Stimulated activated CD8-positive, alpha-beta memory T cell treated with anti-CD3 and anti-CD28 coated beads, Interleukin-2, amount 100 ng/mL, for 48 hours (primary cell): ENCODE results near the gene ANKAR.
"Not testable (repeated sequence)": the region's sequence is repeated elsewhere in the genome, so short reads cannot be mapped to it uniquely, and the experiment has no call there.

Experiments
- DNase-seq, 2 donors: peaks; one replicate each; pipeline ENCODE4 v3.0.0-alpha.2; 2020; ENCODE audit warnings: low read depth in 2 of 2

ANKAR gene, protein sequence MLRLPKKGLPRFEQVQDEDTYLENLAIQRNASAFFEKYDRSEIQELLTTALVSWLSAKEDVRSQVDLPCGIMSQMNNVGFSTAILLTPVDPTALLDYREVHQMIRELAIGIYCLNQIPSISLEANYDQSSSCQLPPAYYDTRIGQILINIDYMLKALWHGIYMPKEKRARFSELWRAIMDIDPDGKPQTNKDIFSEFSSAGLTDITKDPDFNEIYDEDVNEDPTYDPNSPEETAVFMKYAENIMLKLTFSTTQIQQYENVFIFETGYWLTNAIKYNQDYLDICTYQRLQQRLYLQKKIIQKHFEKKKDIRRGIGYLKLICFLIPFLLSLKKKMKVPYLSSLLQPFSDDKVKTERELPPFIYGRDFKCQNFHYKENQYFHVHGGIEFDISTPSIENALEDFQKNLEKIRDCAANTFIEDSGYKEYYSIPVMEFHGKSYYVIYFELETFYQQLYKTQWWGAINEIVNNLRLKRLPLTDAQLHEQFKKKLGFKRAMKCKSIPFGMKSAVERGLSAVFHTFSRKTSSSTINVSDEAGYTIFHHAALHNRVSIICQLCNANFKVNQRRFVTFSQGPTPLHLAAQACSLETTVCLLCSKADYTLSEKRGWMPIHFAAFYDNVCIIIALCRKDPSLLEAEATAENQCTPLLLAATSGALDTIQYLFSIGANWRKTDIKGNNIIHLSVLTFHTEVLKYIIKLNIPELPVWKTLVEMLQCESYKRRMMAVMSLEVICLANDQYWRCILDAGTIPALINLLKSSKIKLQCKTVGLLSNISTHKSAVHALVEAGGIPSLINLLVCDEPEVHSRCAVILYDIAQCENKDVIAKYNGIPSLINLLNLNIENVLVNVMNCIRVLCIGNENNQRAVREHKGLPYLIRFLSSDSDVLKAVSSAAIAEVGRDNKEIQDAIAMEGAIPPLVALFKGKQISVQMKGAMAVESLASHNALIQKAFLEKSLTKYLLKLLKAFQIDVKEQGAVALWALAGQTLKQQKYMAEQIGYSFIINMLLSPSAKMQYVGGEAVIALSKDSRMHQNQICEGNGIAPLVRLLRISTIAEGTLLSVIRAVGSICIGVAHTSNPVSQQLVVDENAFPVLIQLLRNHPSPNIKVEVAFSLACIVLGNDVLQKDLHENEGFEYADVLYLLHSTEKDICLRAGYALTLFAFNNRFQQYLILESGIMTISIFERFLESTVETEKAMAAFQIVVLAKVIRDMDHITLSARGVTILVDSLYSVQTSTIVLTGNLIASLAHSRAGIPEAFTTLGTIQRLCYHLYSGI (N-terminal part only)

DNA sequence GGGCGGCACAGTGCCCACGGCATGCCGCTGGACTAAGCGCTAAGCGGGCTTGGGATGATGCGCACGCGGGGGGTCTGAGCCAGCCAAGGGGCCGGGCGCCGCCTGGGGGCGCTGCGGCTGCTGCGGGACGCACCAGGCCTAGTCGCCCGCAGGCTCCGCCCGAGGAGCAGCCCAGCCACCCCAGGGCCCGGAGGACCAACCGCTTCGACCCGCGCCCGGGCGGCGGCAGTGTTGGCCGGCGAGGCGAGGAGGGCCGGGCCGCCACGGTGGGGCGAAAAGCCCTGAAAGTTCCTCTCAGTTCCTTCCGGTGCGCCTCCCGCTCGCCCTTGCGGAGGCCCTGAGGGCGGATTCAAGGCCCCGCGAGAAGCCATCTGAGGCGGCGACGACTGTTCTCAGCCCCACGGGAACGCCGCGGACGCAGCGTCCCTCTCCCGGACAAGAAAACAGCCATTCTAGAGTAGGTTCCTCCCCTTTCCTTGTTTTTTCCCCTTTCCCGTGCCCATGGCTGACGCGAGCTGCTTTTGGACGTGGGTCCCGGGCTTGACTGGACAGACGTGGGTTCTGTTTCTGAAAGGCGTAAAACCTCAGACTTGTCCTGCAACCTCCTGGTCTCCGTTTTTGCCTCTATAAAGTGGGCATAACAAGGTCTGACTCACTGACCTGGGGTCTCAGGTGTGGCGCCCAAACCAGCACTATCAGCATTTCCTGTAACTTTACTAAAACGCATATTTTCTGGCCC is at the start of gene ANKAR:
Gene ANKAR (plus strand): TSS at position 297 of the 739 bp plus-strand sequence. CDS start 1,821 bp downstream, outside the sequence.
- DNase-seq: peak; percentile 73 to 74

DNA sequence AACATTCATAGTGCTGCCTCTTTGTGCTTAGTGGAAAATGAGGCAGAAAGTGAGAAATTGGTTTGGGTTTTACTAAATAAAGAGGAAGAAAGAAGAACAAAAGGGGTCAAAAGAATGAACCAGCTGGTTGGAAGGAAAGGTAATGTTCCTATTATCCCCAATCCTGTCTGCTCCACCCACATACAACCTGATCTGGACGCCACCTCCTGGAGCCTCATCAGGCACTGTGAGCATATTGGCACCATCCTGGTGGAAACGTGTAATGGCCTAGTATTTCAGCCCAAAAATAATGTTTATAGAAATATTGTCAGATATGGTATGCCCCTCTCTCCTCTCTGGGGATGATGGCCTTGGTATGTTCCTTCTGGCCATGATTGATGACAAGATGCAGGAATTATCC is 48.8 kb upstream of the ANKAR start:
- no peak for DNase-seq

DNA sequence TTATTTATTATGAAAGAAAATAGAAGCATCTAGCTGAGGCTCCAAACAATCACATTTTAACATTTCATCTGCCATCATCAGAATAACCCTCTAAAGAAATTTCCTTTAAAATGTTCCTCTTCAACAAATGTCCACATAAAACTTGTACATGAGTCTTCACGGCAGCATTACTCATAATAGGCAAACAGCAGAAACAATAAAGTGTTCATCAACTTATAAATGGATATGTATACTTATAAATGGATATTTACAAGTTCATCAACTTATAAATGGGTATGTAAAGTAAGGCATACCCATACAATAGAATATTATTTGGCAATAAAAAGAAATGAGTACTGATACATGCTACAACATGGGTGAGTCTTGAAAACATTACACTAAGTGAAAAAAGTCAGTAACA is 46.7 kb upstream of the ANKAR start:
- no peak for DNase-seq

- no peak for DNase-seq
These were observed 45.5 kb upstream of the ANKAR start for GRCh38 chr2:189628817-189629530.

DNA sequence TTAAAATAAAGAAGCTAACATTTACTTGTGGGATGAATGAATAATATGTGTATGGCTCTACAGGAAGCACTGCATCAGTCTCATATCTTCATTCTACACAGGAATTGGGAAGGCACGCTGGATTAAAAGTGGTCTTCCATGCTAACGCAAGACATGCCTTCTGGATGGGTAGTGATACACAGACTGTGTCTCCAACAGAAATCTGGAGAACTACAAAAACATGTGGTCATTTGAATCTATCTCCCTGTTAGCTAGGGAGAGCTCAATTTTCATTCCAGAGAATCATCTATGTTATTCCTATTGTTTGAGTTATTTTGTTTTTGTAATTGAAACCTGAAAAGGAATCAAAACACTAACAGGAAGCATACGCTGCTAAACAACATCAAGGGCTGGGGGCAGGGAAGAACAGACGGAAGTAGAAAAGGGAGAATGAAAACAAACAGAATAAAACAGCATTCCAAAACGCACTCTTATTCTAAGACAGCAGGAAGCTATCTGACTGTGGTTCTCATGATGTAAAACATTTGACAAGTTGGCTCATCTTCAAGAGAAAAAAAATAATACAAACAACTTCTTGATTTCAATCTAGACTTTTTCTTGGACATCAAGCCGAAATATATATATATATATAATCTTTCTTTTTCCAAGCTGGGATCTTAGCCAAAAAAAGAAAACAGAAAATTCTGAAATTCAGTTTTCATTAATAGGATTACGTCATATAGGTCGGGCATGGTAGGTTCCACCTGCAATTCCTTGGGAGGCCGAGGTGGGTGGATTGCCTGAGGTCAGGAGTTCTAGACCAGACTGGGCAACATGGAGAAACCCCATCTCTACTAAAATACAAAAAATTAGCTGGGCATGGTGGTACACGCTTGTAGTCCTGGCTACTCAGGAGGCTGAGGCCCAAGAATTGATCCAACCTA is 44.7 kb upstream of the ANKAR start:
- DNase-seq: no peak

- no peak for DNase-seq
These were observed 42.6 kb upstream of the ANKAR start for GRCh38 chr2:189631849-189632248.

GRCh38 chr2:189633392-189633811 is 41.1 kb upstream of the ANKAR start:
- no peak for DNase-seq

DNA sequence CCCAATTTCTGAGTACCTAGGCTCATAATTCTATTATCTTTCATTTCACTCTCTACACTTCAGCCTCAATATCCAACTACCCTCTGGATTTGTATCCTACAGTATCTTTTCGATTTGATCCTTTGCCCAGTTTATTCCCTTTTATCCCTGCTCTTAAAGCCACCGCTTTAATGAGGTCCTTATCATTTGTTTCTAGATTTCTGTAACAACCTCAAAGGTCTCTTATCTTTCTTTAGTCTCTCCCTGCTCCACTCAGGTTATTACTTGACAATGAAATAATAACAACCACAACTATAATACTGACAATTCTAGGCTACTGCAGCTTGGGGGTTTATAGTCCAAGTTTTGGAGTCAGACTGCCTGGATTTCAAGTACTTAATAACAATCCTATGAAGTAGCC is 39.1 kb upstream of the ANKAR start:
- DNase-seq: no peak

GRCh38 chr2:189638301-189639006 is 36.0 kb upstream of the ANKAR start:
- no peak for DNase-seq

DNA sequence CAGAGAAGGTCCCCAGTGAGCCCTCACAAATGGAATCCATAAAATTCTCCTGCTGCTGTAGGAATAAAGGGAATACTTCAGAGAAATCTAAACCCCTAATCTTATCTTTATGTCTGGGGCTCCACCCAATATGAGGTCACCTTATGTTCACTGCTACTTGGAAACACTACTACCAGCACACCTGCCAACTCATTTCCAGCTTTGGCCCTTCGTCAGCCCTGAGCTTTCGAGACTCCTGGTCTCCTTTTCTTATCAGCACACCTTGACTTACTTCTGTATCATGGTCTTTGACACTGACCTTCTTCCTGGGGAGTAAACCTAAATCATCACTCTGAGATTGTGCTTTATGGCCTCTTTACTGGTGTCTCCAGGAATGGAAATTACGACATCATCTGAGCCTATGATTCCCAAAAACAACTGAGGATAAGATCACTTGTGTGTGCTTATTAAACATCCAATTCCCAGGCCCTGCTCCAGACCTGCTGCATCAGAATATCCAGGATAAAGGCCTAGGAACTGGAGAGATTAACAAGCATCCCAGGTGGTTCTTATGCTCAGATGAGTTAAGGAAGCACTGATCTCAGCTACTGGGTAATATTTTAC is 35.4 kb upstream of the ANKAR start:
- DNase-seq: no peak

DNA sequence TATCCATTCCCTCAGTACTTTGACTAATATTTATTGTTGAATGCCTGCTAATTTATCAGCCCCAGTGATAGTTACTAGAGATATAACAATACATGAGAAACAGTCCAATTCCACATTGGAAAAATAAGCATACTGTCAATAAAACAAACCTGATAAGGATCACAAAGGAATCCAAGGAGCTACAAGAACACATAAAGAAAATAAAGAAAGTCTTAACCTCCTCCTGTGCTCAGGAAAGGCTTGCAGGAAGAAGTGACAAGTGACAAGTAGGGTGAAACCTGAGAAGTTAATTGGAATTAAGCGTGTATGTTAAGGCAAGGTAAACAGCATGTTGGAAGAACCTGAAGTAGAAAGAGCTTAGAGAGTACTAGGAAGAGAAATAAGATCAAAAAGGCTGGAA is 33.5 kb upstream of the ANKAR start:
- DNase-seq: no peak

DNA sequence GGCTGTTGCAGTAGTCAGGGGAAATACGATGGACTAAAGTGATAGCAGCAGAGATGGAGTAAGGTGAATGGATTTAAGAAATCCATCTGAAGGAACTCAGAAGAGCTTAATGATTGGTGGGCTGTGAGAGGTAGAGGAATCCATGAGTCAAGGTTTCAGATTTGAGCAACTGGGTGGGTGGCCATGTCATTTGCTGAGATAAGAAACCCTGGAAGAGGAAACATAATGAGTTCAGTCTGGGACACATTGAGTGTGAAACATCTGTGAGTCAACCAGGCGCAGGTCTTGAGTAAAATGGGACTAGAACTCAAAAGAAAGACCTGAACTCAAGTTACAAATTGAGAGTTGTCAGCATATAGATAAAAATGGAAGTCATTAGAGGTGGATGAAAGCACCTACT is 32.9 kb upstream of the ANKAR start:
- no peak for DNase-seq

DNA sequence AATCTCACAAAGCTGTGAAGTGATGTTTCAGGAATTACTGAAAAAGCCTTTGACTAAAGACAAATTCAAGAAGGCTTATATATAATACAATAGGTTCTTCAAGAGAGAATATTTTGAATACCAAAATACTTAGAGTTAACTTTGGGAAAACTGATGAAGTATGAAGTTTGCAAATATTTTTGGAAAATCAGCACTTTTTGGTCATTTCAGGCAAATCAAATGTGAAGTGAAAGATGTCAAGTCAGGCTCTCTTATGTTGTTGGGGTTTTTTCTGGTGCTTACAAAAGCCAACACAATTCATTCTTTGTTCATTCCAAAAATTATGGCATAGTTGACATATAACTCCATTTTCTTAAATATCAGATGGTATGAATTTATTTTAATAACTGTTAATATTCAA is 27.9 kb upstream of the ANKAR start:
- no peak for DNase-seq

DNA sequence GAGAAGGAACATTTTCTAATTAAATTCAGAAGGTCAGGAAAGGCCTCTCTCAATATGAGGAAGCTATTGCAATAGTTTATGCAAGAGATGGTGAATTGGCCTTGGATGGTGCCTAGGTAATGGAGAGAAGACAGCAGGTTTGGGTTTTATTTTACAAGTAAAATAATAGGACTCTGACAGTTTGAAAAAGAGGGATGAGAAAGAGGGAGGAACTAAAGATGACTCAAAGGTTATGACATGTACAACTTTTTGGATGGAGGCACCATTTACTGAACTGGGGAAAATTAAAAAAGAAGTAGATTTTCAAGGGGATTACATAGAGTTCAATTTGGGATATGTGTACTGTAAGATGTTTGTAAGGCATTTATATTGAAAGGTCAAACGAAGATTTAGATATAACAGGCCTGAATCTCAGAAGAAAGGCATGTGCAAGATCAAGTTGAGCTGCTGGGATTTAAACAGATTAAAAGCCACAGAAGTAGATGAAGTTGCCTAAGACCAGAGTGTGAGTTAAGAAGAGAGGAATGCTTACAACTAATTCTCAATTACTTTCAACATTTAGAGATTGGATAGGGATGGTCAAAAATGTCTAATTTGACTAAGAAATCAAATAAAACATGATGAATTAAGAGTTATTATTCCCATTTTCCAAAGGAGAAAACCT is 25.5 kb upstream of the ANKAR start:
- DNase-seq: no peak

DNA sequence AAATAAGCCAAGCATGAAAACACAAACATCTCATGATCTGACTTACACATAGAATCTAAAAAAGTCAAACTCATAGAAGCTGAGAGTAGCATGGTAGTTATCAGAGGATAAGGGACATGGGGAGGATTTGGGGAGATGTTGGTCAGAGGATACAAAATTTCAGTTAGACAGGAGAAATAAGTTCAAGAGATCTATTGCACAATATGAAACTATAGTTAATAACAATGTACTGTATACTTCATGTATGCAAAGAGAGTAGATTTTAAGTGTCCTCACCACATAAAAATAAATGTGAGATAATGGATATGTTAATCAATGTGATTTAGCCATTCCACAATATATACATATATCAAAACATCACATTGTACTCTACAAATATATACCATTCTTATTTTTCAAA is 23.2 kb upstream of the ANKAR start:
- no peak for DNase-seq

DNA sequence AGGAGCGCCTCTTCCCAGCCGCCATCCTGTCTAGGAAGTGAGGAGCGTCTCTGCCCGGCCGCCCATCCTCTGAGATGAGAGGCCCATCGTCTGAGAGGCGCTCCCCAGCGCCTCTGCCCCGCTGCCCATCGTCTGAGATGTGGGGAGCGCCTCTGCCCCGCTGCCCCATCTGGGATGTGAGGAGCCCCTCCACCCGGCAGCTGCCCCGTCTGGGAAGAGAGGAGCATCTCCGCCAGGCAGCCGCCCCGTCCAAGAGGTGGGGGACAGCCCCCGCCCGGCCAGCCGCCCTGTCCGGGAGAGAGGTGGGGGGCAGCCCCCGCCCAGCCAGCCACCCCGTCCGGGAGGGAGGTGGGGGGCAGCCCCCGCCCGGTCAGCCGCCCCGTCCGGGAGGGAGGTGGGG is 21.0 kb upstream of the ANKAR start:
- DNase-seq: not testable (repeated sequence)

- no peak for DNase-seq
These were observed 19.8 kb upstream of the ANKAR start for GRCh38 chr2:189654641-189655040.

GRCh38 chr2:189657867-189658266 is 16.6 kb upstream of the ANKAR start:
- no peak for DNase-seq
